OCI-LY3 (cell line): Measurements from ENCODE around the gene LRRC56.

ENCODE experiments used
- EZH2phosphoT487 ChIP-seq: fragments of 200-600 bp; shearing (Covaris generic); IDR thresholded peaks from 2 replicates; pipeline ENCODE4 v1.6.1; 2018; ENCODE audit warnings: antibody characterized with exemption, mixed run types, low read depth
- TF ChIP-seq, protein P1 (sequence below): fragments of 200-600, 300-600 bp; sonication (generic); IDR thresholded peaks from 2 replicates; pipeline ENCODE4 v1.5.1; 2014; ENCODE audit warnings: antibody characterized with exemption, low read length, low read depth

DNA sequence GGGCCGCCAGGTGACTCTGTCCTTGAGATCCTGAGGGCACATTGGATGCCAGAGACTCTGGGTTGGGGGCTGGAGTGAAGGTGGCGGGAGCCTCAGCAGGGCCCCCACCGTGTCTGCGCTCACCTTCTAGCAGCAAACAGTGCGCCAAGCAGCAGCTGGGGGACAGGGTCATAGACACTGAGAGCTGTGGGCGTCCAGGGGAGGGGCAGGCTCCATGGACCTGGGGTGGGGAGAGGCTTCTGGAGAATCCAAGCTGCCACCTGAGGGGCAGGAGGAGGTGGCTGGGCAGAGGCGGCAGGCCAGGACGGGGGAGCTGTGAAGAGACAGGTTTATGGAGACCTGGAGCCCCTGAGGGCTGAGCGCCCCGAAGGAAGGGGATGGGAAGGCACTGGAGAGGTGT lies 47.0 kb downstream of the LRRC56 start:
- TF ChIP-seq, protein P1, sequence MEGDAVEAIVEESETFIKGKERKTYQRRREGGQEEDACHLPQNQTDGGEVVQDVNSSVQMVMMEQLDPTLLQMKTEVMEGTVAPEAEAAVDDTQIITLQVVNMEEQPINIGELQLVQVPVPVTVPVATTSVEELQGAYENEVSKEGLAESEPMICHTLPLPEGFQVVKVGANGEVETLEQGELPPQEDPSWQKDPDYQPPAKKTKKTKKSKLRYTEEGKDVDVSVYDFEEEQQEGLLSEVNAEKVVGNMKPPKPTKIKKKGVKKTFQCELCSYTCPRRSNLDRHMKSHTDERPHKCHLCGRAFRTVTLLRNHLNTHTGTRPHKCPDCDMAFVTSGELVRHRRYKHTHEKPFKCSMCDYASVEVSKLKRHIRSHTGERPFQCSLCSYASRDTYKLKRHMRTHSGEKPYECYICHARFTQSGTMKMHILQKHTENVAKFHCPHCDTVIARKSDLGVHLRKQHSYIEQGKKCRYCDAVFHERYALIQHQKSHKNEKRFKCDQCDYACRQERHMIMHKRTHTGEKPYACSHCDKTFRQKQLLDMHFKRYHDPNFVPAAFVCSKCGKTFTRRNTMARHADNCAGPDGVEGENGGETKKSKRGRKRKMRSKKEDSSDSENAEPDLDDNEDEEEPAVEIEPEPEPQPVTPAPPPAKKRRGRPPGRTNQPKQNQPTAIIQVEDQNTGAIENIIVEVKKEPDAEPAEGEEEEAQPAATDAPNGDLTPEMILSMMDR: no peak
- no peak for TF ChIP-seq EZH2phosphoT487
